ENCODE data around the gene RPTOR.

The RPTOR gene

DNA sequence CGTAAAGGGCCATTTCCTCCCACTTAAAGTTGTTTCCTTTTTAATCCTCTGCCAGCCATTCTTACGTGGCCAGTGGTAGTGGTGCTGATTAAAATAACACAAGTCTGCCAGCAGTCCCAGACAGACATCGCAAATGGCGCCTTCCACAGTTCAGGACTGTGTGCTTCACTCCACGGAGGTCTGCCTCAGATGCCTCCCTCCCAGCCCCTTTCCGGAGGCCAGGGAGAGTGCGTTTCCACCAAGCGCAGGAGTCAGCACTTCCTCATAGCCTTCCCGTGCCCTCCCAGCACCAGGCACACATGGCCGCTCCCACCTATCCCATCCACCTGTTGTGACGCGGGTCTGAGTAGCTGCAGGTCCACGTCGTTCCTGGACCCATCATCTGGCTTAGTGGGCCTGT, 205.6 kb downstream of the RPTOR start:
- ChIA-PET POLR2A (no interaction called here), CTCF (no interaction called here)
- Histone ChIP-seq H3K4me1 (ENCODE audit: control insufficient read depth, insufficient read depth, low read length) (no peaks in the 10 kb centered on the region), H3K4me3 (ENCODE audit: low read depth, low read length) (no peak overlapping the region), H3K27ac (ENCODE audit: extremely low read depth, low read depth, low read length) (no peak overlapping the region), H3K36me3 (ENCODE audit: control insufficient read depth in 2 of 2, insufficient read depth in 1 of 2, low read length in 2 of 2) (peaks cover 0 to 16% of the 10 kb centered on the region in 2 experiments; a peak in 2 of 3 replicates), H3K9me3 (ENCODE audit: control insufficient read depth, insufficient read depth, low read depth, low read length) (no peaks in the 10 kb centered on the region)
- TF ChIP-seq SCRT2 (tag by site-specific recombination; IDR thresholded peaks at IDR 0.05) (peak; percentile 69), ZNF2 (tag by site-specific recombination; IDR thresholded peaks at IDR 0.05) (no peak), ZNF791 (tag by site-specific recombination; IDR thresholded peaks at IDR 0.05) (no peak), MEIS1 (CRISPR knock-in tag; IDR thresholded peaks at IDR 0.05; ENCODE audit: borderline replicate concordance) (no peak), ZNF449 (tag by site-specific recombination; IDR thresholded peaks at IDR 0.05) (no peak)

DNA sequence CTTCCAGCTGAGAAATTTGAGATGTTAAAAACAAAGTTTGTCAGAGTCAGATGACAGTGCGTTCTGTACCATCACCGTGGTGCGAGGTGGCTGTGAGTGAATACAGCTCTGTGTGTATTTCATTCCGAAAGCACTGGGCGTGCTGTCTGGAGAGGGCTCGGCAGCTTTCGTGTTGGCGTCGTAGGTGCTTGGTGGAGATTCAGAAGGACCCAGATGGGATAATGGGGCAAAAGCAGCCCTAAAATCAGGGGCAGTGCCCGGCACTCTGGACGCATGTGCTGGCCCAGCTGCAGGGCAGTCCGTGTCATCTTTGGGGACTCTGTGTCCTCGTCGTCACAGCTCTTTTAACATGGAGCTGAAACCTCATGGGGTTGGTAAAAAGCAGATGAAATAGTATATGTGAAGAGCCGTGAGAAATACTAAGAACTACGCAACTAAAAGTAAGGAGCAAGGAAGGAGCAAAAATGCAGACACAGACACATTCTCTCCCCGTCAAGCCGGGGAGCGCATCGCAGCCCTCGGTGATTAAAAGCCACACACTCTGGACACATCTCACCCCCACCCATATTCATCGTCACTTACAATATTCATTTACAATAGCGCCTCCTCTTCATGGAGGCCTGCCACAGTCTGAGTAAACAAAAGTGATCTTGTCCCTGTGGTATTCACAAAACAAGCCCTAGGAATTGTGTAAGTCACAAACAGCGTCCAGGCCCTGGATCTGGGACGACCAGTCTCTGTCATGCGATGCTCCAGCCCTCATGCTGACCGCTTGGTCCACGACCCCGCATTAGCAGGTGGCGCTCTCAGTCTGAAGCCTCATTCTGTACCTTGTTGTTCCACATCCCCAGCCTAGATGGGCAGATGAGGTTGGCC, 206.7 kb downstream of the RPTOR start:
- ChIA-PET POLR2A (no interaction called here), CTCF (interaction anchor here (0.5 to 0.7 kb wide), 2 partner anchors 176 to 450 kb away, joined by 4 read pairs; no protein-coding TSS in a partner anchor)
- Histone ChIP-seq H3K27ac (ENCODE audit: extremely low read depth, low read depth, low read length) (no peak overlapping the region), H3K36me3 (ENCODE audit: control insufficient read depth in 2 of 2, insufficient read depth in 1 of 2, low read length in 2 of 2) (peaks cover 0 to 22% of the 10 kb centered on the region in 2 experiments; a peak in 2 of 3 replicates), H3K4me1 (ENCODE audit: control insufficient read depth, insufficient read depth, low read length) (no peaks in the 10 kb centered on the region), H3K4me3 (ENCODE audit: low read depth, low read length) (no peak overlapping the region), H3K9me3 (ENCODE audit: control insufficient read depth, insufficient read depth, low read depth, low read length) (no peaks in the 10 kb centered on the region)
- TF ChIP-seq ZNF768 (tag by site-specific recombination; IDR thresholded peaks at IDR 0.05) (no peak), ZXDB (tag by site-specific recombination; IDR thresholded peaks at IDR 0.05) (no peak), ZNF223 (tag by site-specific recombination; IDR thresholded peaks at IDR 0.05) (no peak), BCL11A (tag by site-specific recombination; IDR thresholded peaks at IDR 0.05; ENCODE audit: low read depth) (no peak), ZSCAN5A (tag by site-specific recombination; IDR thresholded peaks at IDR 0.05) (no peak), ZNF677 (tag by site-specific recombination; IDR thresholded peaks at IDR 0.05) (no peak), ZBTB26 (tag by site-specific recombination; optimal IDR thresholded peaks at IDR 0.05) (no peak), KLF1 (tag by site-specific recombination; IDR thresholded peaks at IDR 0.05) (no peak), EGR2 (tag by site-specific recombination; IDR thresholded peaks at IDR 0.05; ENCODE audit: low read depth) (no peak), ZNF571 (tag by site-specific recombination; IDR thresholded peaks at IDR 0.05) (no peak)

GRCh38 chr17:80751946-80752581, 207.4 kb downstream of the RPTOR start:
- H3K4me1 ChIP-seq (ENCODE audit: control insufficient read depth, insufficient read depth, low read length), result no peaks in the 10 kb centered on the region
- H3K9me3 ChIP-seq (ENCODE audit: control insufficient read depth, insufficient read depth, low read depth, low read length), result no peaks in the 10 kb centered on the region
- no peak overlapping the region for H3K27ac ChIP-seq (ENCODE audit: extremely low read depth, low read depth, low read length)
- CTCF ChIA-PET, result interaction anchor here (0.7 kb wide), 1 partner anchor 176 kb away, joined by 4 read pairs; no protein-coding TSS in a partner anchor
- TF ChIP-seq, protein P1, sequence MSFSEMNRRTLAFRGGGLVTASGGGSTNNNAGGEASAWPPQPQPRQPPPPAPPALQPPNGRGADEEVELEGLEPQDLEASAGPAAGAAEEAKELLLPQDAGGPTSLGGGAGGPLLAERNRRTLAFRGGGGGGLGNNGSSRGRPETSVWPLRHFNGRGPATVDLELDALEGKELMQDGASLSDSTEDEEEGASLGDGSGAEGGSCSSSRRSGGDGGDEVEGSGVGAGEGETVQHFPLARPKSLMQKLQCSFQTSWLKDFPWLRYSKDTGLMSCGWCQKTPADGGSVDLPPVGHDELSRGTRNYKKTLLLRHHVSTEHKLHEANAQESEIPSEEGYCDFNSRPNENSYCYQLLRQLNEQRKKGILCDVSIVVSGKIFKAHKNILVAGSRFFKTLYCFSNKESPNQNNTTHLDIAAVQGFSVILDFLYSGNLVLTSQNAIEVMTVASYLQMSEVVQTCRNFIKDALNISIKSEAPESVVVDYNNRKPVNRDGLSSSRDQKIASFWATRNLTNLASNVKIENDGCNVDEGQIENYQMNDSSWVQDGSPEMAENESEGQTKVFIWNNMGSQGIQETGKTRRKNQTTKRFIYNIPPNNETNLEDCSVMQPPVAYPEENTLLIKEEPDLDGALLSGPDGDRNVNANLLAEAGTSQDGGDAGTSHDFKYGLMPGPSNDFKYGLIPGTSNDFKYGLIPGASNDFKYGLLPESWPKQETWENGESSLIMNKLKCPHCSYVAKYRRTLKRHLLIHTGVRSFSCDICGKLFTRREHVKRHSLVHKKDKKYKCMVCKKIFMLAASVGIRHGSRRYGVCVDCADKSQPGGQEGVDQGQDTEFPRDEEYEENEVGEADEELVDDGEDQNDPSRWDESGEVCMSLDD (tag by site-specific recombination; IDR thresholded peaks at IDR 0.05), result no peak
- TF ChIP-seq ZNF449 (tag by site-specific recombination; IDR thresholded peaks at IDR 0.05), result no peak
- no peak for TF ChIP-seq ATF2 (tag by site-specific recombination; IDR thresholded peaks at IDR 0.05; ENCODE audit: low read depth)
- 0 out of 2 replicates have a peak, but pooled peaks have one; percentile 20 for TF ChIP-seq ZIC2 (tag by site-specific recombination; IDR thresholded peaks at IDR 0.05)
- H3K4me3 ChIP-seq (ENCODE audit: low read depth, low read length), result no peak overlapping the region
- peaks cover 0 to 28% of the 10 kb centered on the region in 2 experiments; a peak in 2 of 3 replicates for H3K36me3 ChIP-seq (ENCODE audit: control insufficient read depth in 2 of 2, insufficient read depth in 1 of 2, low read length in 2 of 2)
- POLR2A ChIA-PET, result no interaction called here
